Germinal center (tissue), 1 donor: ENCODE measurements around the gene SFR1.

Experiments
- DNase-seq: peaks from one replicate; pipeline ENCODE4 v3.0.0; 2012; ENCODE audit warnings: mixed read lengths, low spot score

Gene SFR1, protein sequence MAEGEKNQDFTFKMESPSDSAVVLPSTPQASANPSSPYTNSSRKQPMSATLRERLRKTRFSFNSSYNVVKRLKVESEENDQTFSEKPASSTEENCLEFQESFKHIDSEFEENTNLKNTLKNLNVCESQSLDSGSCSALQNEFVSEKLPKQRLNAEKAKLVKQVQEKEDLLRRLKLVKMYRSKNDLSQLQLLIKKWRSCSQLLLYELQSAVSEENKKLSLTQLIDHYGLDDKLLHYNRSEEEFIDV

DNA sequence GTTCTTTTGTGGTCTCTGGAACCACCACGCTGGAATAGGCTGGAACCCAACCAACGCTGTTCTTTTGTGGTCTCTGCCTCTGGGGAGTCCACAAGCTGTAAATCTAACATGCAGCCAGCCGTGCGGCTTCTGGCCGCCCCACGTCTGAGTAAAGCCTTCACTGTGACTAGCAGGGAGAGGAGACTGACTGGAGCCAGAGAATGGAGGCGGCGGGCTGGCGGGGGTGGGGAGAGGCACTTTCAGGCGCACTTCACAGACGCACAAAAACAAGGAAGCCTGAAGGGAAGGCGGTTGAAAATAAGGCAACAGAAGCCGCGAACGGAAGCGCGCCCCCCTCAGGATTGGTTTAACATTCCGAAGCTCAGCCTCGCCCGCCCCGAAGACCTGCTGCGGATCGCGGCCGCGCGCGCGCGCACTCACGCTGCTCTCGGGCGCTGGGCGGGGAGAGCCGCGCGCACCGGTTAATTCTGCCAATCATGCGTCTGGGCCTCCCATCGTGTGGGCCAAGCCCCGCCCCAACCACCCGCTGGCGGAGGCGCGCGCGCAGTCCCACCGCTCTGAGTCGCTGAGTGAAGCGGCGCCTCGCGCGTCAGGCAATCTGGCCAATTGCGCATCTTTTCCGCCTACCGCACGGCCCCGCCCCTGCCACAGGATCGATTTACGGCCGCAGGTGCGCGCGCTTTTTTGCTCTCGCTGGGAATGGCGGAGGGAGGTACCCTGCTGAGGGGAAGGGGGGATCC lies at the start of gene SFR1:
Gene SFR1, plus strand, starts transcription at position 687 of the 740 bp plus-strand sequence. Its CDS starts 13 bp downstream, at position 700.
- peak; percentile 97 for DNase-seq

DNA sequence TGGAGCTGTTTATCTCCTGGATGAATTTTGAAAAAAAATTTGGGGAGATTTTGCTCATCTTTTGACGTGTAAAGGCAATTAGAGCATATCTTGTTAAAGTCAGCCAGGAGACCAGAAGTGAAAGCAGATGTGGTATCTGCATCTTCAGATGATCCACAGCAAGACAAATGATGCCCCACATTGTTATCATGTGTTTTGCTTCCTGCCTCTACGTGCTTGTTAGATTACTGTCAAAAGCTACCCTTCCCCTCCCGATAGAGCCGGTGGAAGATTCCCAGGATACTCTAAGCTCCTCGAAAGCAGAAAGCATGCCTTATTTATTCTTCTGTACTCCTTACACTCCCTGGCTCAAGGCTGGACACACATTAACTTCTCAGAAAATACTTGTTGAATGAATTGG lies 49.2 kb upstream of the SFR1 start:
- DNase-seq = no peak

DNA sequence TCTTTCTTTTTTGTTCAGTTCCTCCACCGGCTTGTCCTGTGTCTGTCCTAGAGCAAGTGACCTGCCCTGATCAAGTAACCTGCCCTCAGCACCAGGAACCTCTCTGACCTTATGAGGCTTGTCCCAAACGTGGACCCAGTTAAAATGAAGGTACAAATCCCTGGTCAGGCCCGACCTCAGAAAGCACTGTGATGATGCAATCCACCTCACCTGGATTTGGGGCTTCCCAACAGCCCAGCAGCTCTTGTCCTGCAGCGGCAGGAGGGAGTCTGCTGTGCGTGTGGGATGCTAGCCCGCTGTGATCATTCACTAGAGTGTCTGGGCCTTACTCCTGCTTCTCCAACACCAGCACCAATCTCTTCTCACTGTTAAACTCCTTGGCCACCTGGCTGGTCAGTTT lies 47.5 kb upstream of the SFR1 start:
- DNase-seq = no peak

DNA sequence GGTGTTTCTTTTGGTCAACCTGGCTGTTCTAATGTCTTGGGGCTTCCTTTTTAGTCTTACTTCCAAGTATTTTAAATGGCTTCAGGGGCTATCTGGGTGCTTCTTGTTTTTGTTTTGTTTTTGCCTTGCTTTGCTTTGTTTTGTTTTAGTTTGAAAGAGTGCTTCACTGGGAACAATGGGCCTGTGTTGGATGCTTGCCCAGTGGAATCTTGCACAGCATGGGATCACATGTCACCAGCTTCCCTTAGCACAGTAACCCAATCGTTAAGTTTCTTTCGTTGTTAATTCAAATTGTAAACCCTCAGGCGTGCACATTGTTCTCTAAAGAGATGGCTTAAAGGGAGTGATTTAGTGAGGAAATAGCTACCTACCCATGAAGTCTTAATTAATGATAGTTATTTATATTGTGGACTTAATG lies 45.2 kb upstream of the SFR1 start:
- DNase-seq = no peak

DNA sequence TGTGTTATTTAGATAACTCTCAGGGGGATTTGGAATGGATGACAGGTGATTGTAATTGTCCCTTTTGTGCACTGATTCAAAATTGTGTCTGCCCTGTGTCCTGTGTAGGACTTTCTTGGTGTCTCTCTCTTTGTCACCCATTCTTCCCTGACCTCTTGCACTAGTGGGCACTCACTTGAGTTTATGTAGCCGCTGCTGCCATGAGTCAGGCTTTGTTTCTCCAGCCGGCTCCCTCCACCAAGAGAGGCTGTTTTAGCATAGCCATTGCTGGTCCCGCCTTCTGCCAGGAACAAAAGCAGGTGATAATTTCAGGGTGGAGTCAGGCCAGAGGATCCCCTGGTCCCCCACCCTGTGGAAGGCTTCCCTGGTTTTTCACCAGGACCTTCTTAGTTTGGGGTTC lies 44.7 kb upstream of the SFR1 start:
- DNase-seq = no peak

DNA sequence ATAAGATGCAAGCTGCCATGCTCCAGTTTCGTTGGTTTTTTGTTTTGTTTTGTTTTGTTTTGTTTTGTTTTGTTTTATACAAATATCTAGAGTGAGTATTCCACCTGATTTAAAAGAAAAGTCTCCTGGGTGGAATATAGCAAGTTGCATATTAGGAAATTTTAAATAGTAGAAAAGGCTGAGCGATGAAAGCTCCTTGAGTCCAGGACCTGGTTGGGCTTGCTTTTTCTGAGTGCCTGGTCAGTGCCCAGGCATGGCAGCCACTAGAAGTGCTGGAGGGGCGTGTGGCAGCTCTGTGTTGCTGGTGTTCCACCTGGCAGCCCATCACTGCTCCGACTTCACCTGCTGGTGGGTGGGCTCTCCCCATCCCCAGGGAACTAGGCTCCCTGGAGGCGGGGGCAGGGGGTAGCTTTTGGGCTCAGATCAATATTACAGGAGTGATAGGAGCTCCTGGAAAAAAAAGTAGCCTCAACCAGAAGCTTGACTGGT lies 44.3 kb upstream of the SFR1 start:
- no peak for DNase-seq

DNA sequence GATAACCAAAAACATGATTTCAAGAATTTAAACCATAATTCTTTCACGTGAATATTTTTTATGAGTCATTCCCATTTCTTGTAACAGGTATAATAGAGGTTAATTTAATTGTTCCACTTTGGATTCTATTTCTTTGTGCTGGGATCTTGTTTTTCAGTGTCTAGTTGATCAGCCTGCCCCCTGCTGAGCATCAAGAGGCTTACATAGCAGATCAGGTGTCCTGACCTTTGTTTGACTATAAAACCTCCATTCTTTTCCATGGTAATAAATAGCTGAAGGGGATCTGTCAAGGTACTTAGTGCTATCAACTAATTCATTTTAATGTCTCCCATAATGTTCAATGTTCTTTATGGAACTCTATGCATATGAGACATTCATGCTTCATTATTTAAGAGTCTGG lies 41.2 kb upstream of the SFR1 start:
- peak; percentile 13 for DNase-seq

DNA sequence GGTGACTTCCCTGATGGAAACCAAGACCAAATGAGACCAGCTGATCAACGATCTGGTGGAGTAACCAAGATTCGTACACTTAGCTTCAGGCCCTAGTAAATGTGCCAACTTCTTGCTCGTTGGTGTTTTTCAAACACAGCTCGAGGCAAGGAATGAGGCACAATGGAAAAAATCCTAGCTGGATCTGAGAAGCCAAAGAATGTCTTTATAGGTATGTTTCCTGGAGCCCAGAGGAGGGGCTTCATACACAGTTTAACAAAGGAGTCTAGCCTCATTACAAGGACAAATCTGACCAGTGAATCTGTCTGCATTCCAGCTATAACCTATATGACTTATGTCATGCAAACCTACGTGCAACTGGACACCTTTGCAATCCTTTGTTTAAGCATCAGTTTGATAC lies 40.0 kb upstream of the SFR1 start:
- DNase-seq = no peak

DNA sequence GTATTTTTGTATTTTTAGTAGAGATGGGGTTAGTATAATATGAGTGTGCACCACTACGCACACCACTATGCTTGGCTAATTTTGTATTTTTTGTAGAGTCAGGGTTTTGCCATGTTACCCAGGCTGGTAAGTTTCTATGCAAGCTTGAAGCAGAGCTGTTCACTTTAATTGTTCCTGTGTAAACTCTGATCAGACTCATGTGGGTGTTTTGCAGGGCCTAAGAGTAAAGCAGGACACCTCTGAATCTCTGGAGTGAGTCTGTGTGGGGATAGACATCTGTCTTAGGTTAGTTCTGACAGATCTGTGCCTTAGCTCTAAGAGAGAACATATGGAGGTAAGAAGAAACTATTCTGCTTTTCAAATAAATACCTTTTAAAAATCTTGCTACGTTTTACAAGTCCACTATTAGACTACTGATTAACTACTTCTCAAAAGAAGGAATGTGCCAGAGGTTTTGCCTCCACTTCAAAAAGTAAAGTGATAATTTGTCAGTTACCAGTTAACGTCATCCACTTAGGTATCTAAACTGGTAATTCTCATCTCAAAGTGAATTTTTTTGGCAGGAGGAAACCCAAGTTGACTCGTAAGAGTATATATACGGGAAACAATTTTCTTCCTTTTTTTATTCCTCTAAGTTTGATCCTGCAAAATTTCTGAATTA lies 37.4 kb upstream of the SFR1 start:
- no peak for DNase-seq

DNA sequence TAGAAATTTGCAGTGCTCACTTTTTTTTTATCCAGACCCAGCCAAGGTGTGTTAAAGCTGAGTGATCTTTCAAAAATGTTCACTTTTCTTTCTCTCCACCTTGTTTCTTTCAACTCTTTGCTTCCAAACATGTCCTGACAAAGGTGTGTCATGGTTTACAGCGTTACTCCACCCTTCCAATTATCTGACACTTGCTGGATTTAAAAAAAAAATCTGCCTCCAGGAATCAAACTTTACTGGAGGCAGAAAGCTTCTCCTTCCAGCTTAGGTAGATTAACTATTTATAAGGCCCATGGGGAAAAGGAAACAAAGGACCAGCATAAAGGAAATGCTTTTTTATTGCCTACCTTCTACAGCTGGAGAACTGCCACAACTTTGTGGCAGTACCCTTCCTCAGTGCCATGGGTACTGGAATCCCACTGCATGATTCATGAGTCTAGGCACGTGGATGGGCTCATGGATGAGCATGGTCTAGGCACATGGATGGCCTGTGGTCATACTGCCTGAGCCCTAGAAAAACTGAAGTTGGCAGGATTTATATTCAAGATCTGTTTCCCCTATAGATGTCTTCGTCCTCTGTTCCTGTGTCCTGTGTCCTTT lies 36.1 kb upstream of the SFR1 start, which contains the start of gene COL17A1:
Gene COL17A1, minus strand, starts transcription at position 80 of the 600 bp plus-strand sequence. CDS start 5,207 bp downstream, outside the sequence.
- no peak for DNase-seq

DNA sequence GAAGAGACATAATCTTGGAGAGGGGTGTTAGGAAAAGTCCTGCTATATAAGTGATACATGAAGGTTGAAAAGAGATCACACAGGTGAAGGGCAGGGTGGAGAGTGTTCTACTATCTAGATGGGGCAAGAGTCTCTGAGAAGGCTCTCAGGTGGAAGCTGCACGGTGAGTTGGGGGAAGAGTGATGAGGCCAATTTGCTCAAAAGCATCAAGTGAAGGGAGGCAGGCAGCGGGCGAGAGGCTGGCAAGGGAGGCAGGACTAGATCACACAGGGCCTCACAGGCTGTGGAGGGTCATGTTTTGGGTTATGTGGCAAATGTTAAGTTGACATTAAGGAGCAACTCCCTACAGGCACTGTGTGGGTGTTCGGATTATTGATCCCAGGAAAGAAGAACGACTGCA lies 33.7 kb upstream of the SFR1 start:
- no peak for DNase-seq

DNA sequence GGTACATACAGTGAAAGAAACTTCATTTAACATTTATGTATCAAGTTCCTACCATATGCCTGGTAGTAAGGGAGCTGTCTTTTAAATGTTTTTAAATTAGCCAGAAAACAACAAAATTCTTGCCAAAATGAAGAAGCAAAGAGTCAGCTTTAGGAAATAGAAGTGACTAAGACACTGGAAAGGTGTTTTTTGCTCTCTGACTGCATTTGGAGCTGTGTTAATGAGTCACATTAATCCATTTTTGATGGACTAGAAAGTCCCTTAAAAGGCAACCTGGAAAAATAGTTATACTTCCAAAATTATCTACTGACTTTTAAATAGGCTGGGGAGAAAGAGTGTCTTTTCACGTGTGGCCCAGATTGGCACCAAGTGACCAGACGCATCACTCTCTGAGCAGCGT lies 32.4 kb upstream of the SFR1 start:
- DNase-seq = no peak

DNA sequence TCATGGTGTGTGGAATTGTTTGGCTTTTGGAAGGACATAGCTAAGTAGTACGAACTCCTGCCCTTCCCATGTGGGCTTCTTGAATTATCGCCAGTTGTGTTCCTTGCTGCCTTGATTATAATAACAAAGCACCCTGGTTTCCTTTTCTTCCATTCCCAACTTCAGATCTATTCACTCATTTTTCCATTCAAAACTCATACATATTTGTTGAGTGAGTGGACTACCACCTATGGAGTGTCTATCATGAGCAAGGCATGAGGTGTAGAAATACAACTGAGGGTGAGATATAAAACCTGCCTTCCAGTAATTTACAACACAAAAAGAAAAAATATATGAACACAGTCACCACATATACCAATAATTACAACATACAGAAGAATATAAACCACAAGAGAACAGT lies 31.4 kb upstream of the SFR1 start:
- DNase-seq = no peak

DNA sequence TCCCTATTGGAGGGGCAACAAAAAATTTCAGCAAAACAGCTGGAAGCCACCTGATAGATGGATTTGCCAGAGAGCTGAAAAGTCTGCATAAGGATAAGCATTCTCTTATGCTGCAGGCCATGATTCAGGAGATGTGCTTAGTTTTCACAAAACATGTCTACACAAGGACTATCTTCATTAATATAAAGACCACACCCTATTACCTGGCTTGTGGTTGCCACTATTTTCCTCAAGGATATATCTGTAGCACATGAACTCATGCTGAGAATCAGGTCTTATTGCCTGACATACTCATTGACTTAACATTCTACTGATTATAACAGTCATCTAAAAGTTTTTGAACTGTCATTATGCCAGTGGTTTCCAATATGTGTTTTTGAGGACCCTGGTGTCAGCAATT lies 29.2 kb upstream of the SFR1 start:
- no peak for DNase-seq

DNA sequence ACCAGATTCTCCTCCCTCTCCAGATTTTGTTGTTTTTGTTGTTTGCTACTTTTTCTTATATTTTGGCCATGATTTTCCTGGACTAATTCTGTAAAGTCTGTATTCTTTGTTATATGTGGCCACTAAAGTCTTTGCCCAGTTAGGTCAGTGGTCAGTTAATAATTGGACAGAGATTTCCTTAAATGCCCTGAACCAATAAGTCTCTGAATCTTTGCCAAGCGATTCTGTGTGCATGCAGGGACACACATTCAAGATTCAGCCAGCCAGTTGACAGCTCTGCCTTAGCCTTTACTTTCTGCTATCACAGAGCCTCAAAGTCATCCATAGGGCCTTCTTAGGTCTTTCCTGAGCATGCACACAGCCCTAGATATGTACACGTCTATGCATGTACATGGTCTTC lies 25.3 kb upstream of the SFR1 start:
- DNase-seq = no peak

DNA sequence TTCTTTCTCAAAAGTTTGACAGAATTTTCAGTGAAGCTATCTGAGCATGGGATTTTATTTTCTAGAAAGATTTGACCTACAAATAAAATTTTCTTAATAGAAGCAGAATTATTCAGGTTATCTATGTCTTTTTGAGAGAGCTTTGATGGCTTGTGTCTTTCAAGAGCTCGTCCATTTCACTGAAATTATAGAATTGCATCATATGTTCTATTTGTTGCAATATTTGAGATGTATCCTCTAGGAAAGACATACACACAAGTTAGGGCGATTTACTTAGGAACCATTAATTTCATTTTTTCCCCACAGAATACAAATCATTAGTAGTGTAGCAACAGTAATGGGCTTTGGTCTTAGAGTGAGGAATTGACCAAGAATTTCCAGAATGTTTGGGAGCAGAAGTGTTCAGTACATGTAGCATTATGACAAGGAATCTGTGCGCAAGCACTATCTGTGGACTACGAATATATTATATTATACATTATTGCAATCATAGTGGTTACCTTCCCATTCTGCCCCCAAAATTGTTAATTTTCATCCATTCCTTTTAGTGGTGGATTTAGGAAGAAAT lies 23.5 kb upstream of the SFR1 start:
- no peak for DNase-seq

DNA sequence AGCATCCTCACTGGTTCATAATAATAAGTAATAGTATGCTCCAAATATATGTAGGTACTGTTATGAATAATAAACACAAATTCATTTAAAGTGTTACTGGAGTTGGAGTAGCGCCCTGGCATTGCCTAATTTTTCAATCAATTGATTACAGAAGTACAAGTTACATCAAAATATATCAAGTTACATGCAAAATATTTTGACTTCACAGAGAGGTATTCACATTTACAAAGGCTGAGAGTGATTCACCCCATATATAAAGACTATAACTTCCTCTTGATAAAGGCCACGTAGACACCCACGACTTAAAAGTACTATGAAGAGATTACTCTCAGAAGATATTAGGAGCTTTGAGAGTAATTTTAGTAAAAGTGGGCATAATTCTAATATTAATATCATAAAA lies 22.7 kb upstream of the SFR1 start:
- DNase-seq = no peak

DNA sequence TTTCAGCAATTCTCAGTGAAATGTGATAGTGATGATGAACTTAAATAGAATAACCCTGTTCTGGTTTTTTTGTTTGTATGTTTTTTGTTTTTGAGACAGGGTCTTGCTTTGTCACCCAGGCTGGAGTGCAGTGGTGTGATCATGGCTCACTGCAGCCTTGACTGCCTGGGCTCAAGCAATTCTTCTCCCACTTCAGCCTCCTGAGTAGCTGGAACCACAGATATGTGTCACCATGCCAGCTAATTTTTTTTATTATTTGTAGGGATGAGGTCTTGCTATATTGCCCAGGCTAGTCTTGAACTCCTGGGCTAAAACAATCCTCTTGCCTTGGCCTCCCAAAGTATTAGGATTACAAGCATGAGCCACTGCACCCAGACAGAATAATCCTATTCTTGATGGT lies 22.0 kb upstream of the SFR1 start:
- no peak for DNase-seq

DNA sequence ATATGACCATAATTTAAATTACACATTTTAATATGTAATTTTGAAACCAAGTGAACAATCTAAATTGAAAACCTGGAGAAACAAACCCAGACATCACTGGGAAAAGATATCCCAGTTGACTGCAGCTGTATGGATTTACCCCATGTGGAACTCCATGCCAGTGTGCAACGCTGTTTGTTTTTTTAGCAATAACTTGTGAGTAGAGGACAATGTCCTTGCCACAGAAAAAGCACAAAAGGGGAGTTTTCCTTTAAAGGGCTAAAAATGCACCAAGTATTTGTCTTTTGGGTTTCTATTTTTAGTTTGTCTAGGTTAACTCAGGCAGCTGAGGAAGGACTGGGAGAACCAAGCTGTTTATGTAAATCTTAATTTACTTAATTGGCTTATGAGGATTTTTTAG lies 21.2 kb upstream of the SFR1 start:
- DNase-seq = no peak

DNA sequence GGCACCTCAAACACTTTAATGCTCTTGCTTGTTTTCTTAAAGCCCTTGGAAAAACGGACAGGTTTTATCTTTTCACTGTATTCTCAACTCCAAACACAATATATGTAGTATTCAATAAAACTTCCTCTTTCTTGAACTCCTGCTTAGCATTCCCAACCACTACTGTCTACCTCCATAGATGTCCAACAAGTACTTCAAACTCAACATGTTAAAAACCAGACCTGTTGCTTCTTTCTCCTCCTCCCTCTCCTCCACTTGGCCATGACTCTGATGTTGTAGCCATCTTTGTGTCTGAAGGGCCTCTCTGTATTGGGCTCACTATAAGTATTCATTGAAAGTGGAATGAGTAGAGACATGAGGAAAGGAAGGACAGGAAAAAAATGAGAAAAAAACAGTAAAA lies 20.1 kb upstream of the SFR1 start:
- DNase-seq = no peak

DNA sequence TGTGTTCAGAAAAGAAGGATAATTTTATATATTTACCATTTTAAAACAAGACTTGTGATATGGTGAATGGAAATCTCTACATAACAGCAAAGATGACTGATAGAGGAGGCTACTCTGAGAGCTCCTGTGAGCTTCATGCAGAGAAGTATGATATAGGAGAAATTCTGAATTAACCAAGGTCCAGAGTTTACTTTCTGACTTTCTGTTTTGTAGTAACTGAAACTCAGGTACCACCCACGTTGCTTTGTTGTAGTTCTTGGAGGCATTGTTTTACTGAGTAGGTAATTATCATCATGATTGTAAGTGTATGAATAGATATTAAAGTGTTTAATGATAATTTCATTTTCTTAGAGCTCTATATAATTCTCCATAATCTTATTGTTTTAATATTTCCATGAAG lies 18.0 kb upstream of the SFR1 start:
- no peak for DNase-seq

DNA sequence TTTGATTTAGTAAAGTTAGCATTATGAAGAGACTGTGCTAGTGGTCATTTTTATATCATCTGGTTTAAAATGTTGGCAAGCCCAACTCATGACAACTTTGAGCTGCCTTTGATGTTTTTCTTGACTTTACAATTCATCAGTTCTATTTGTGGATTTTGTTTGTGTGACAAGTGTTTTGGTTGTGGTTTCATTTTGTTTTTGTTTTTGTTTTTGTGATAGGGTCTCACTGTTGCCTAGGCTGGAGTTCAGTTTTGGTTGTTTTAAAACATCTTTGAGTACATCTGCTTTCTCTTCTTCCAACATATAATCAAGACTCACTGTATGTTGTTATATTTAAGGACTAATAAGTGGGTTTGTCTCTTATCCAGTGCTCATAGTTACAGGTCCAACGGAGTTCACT lies 17.6 kb upstream of the SFR1 start:
- DNase-seq = no peak
